Measurements from ENCODE around the gene KRTAP10-3. TPM values are rescaled to one million over a fixed set of nuclear protein-coding genes. Genes with fewer than 3 reads are reported as not detected.

The KRTAP10-3 gene
- total RNA-seq, 4 donors from 2014 or later: not detected

GRCh38 chr21:44540741-44541288 lies 17.8 kb downstream of the KRTAP10-3 start:
- TF ChIP-seq POLR2A (IDR thresholded peaks at IDR 0.05) (no peak), CTCF (IDR thresholded peaks at IDR 0.05 in 4 of 5, conservative IDR thresholded peaks at IDR 0.05 in 1 of 5) (no peak)
- in situ Hi-C loops (cut with MboI; ENCODE audit: low sequenced_read_pairs in 4 of 4): no loop called here
- no peaks in the 10 kb centered on the region for H3K9me3 ChIP-seq
- DNase-seq (no peak), ATAC-seq (no peak)
- no peaks in the 10 kb centered on the region for H3K36me3 ChIP-seq
- intact Hi-C loops (cut with DNase I; ENCODE audit: low total_unique reads): no loop called here
- no peak overlapping the region for H3K27ac ChIP-seq
- H3K4me3 ChIP-seq: no peak overlapping the region
- H3K27me3 ChIP-seq: peaks cover 17 to 23% (median 18%) of the 10 kb centered on the region in 3 donors
- H3K4me1 ChIP-seq: no peaks in the 10 kb centered on the region

GRCh38 chr21:44539991-44540666 lies 18.5 kb downstream of the KRTAP10-3 start, which contains the start of gene KRTAP10-1:
Gene KRTAP10-1 (minus strand): TSS chr21:44540195. CDS start chr21:44540150, 45 bp downstream.
- intact Hi-C loops (cut with DNase I; ENCODE audit: low total_unique reads) (no loop called here), in situ Hi-C loops (cut with MboI; ENCODE audit: low sequenced_read_pairs in 4 of 4) (no loop called here)
- Histone ChIP-seq H3K27ac (no peak within 1 kb of the TSS), H3K27me3 (peaks cover 17 to 23% (median 18%) of the 10 kb centered on the region in 3 donors), H3K36me3 (no peaks in the 10 kb centered on the region), H3K4me3 (no peak within 1 kb of the TSS), H3K4me1 (no peaks in the 10 kb centered on the region), H3K9me3 (no peaks in the 10 kb centered on the region)
- no peak for ATAC-seq
- DNase-seq: no peak
- TF ChIP-seq CTCF (IDR thresholded peaks at IDR 0.05 in 4 of 5, conservative IDR thresholded peaks at IDR 0.05 in 1 of 5): no peak
- no peak for TF ChIP-seq POLR2A (IDR thresholded peaks at IDR 0.05)

- no peaks in the 10 kb centered on the region for H3K9me3 ChIP-seq
- H3K27me3 ChIP-seq: peaks cover 15 to 23% (median 18%) of the 10 kb centered on the region in 3 donors
- ATAC-seq: no peak
- H3K4me1 ChIP-seq: no peaks in the 10 kb centered on the region
- no peaks in the 10 kb centered on the region for H3K36me3 ChIP-seq
- in situ Hi-C loops (cut with MboI; ENCODE audit: low sequenced_read_pairs in 4 of 4): no loop called here
- DNase-seq: no peak
- no peak for TF ChIP-seq POLR2A (IDR thresholded peaks at IDR 0.05)
- no peak overlapping the region for H3K4me3 ChIP-seq
- intact Hi-C loops (cut with DNase I; ENCODE audit: low total_unique reads): no loop called here
- no peak overlapping the region for H3K27ac ChIP-seq
These were observed 19.5 kb downstream of the KRTAP10-3 start for GRCh38 chr21:44539046-44539445.

- TF ChIP-seq CTCF (IDR thresholded peaks at IDR 0.05 in 4 of 5, conservative IDR thresholded peaks at IDR 0.05 in 1 of 5) (no peak), POLR2A (IDR thresholded peaks at IDR 0.05) (no peak)
- Histone ChIP-seq H3K36me3 (no peaks in the 10 kb centered on the region), H3K27me3 (peaks cover 15 to 23% (median 15%) of the 10 kb centered on the region in 3 donors), H3K27ac (no peak overlapping the region), H3K4me3 (no peak overlapping the region), H3K9me3 (no peaks in the 10 kb centered on the region), H3K4me1 (no peaks in the 10 kb centered on the region)
- in situ Hi-C loops (cut with MboI; ENCODE audit: low sequenced_read_pairs in 4 of 4): no loop called here
- intact Hi-C loops (cut with DNase I; ENCODE audit: low total_unique reads): no loop called here
- ATAC-seq: no peak
- DNase-seq: no peak
These were observed 20.4 kb downstream of the KRTAP10-3 start for GRCh38 chr21:44537930-44538911.

GRCh38 chr21:44535963-44536362 lies 22.6 kb downstream of the KRTAP10-3 start:
- no peak for ATAC-seq

More at GRCh38 chr21:44535963-44536362, 22.6 kb downstream of the KRTAP10-3 start:
- Histone ChIP-seq H3K4me3 (no peak overlapping the region), H3K9me3 (no peaks in the 10 kb centered on the region), H3K27me3 (peaks cover 8 to 24% (median 12%) of the 10 kb centered on the region in 3 donors), H3K4me1 (no peaks in the 10 kb centered on the region), H3K36me3 (no peaks in the 10 kb centered on the region), H3K27ac (no peak overlapping the region)
- TF ChIP-seq CTCF (IDR thresholded peaks at IDR 0.05 in 4 of 5, conservative IDR thresholded peaks at IDR 0.05 in 1 of 5): no peak
- TF ChIP-seq POLR2A (IDR thresholded peaks at IDR 0.05): no peak
- intact Hi-C loops (cut with DNase I; ENCODE audit: low total_unique reads): no loop called here
- in situ Hi-C loops (cut with MboI; ENCODE audit: low sequenced_read_pairs in 4 of 4): no loop called here
- no peak for DNase-seq

Measured in gastrocnemius medialis (tissue), 4 donors.